Fibroblast of the aortic adventitia (primary cell): ENCODE measurements around the gene HSF2BP. TPM values are rescaled to one million over a fixed set of nuclear protein-coding genes. Genes with fewer than 3 reads are reported as not detected.
A peak's percentile ranks its signal among the peaks of the same experiment; 100 is the strongest.

Experiments
- DNase-seq: peaks from one replicate; pipeline ENCODE4 v3.0.0-alpha.2; 2010; ENCODE audit warnings: low read depth
- H3K4me3 ChIP-seq: 2 replicates; pipeline ENCODE4 v1.5.1; 2011; ENCODE audit warnings: low read depth, mild to moderate bottlenecking, control low read depth, low read length, moderate library complexity
- total RNA-seq: library from RNA; depleted of rRNA; stranded (reverse); fragments of >200 nt; gene quantifications from 2 replicates; pipeline ENCODE4 v1.2.3, GENCODE V29; 2012; ENCODE audit warnings: low replicate concordance
- TF ChIP-seq, protein P1 (sequence below): IDR thresholded peaks from 2 replicates; pipeline ENCODE4 v1.5.1; 2011; ENCODE audit warnings: mild to moderate bottlenecking, low read length, control low read depth, inconsistent platforms; ENCODE audit not compliant: insufficient read depth

HSF2BP gene
- total RNA-seq, 1 donor: 2.3 TPM

DNA sequence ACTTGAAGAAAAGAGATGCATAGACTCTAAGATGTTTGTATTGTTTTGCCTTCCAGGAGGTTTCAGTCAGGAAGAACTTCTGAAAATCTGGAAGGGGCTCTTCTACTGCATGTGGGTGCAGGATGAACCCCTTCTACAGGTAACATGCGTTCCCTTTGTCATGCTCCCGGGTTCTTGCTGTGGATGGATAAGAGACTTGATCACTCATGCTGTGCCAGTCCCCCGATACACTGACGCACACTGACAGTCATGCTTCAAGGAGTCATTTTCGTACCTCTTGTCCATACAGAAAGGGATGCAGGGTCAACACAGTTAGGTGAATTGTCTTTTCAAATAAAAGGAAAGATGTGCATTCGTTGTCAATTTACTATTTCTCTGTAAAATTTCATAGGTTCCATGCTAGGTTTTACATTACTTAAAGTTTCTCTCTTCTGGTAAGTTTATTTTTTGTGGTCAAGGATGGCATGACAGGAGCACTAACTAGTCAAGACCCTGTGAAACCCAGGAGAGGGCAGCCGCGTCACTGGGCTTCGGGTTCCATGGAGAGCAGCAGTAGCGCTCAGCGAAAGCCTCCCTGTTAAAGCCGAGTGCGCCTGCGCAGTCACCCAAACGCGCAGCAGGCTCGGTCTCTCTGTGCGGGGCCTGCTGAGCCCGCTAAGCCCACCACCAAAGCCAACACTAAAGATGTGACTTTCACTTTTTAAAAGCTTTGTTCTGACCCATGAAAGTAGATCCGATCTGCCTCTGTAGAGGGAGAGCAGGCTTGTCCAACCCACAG, 10.7 kb upstream of the HSF2BP start:
- DNase-seq: no peak
- H3K4me3 ChIP-seq: no peak overlapping the region
- TF ChIP-seq, protein P1, sequence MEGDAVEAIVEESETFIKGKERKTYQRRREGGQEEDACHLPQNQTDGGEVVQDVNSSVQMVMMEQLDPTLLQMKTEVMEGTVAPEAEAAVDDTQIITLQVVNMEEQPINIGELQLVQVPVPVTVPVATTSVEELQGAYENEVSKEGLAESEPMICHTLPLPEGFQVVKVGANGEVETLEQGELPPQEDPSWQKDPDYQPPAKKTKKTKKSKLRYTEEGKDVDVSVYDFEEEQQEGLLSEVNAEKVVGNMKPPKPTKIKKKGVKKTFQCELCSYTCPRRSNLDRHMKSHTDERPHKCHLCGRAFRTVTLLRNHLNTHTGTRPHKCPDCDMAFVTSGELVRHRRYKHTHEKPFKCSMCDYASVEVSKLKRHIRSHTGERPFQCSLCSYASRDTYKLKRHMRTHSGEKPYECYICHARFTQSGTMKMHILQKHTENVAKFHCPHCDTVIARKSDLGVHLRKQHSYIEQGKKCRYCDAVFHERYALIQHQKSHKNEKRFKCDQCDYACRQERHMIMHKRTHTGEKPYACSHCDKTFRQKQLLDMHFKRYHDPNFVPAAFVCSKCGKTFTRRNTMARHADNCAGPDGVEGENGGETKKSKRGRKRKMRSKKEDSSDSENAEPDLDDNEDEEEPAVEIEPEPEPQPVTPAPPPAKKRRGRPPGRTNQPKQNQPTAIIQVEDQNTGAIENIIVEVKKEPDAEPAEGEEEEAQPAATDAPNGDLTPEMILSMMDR: no peak

DNA sequence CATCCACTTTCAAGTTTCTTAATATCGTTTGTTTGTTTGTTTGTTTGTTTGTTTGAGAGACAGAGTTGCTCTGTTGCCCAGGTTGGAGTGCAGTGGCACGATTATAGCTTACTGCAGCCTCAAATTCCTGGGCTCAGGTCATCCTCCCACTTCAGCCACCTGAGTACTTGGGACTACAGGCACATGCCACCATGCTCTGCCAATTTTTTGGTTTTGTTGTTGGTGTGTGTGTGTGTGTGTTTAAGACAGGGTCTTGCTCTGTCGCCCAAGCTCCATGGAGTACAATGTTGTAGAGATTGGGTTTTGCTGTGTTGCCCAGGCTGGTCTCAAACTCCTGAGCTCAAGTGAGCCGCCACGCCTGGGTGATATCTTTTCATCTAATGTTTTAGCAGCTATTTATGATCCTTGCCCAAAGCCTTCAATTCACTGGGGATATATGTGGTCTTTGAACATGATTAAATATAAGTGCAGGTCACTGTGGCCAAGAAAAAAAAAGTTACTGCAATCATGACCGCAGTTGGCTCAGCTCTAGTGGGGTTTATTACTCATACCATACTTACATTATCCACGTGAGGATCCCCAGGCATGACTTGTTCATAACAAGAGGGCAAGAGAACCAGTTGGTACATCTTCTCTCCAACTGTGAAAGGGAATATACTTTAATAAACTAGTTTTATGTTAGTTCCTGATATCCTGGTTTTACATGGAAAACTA, 8.1 kb upstream of the HSF2BP start:
- TF ChIP-seq, protein P1: no peak
- H3K4me3 ChIP-seq: no peak overlapping the region
- peak; percentile 78 for DNase-seq

DNA sequence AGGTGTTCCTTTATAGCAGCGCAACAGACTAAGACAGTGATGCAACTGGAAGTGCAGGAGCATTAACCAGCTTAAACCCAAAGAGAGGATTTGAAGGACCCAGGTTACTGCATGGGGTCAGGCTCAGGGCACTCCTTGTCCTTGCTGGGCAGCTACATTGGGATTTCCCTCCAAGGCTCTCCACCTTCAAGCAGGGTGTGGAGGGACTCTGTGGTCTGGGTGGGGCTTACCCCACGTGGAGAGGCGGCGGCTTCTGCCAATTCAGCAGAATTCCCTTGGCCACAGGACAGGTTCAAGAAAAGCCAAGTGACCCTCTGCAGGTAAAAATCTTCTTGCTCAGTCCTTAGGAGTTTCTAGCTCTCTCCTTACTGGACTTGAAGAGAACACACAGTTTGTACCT, 6.6 kb upstream of the HSF2BP start:
- no peak for DNase-seq
- TF ChIP-seq, protein P1: no peak
- H3K4me3 ChIP-seq: no peak overlapping the region

DNA sequence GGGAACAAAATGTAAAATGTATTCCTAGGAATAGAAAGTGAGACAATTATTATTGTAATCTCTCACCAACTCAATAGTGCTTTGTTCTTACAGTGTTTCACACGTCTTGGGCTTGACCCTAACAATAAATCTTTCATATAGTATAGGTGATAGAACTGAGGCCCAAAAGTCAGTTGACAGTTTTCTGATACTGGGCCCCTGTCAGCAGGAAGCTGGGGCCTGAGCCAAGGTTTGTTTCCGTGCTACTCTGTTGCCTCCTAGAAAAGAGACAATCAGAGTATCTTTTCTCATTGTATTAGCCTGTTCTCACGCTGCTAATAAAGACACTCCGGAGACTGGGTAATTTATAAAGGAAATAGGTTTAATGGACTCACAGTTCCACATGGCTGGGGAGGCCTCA, 5.1 kb upstream of the HSF2BP start:
- H3K4me3 ChIP-seq: no peak overlapping the region
- TF ChIP-seq, protein P1: no peak
- DNase-seq: no peak

DNA sequence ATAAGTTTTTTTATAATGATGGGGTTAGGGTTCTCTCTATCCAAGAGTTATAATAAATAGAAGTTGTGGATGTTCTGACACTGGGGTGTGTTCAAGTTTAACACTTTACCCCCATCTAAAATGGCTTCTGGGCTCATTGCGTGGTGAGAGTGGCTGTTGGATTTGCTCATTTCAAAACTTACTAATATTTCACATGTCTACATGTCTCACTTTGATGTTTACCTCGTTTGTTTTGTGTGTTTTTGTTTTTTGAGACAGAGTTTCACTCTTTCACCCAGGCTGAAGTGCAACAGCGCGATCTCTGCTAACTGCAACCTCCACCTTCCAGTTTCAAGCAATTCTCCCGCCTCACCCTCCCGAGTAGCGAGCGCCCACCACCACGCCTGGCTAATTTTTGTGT, 3.7 kb upstream of the HSF2BP start:
- TF ChIP-seq, protein P1: no peak
- no peak overlapping the region for H3K4me3 ChIP-seq
- DNase-seq: no peak

DNA sequence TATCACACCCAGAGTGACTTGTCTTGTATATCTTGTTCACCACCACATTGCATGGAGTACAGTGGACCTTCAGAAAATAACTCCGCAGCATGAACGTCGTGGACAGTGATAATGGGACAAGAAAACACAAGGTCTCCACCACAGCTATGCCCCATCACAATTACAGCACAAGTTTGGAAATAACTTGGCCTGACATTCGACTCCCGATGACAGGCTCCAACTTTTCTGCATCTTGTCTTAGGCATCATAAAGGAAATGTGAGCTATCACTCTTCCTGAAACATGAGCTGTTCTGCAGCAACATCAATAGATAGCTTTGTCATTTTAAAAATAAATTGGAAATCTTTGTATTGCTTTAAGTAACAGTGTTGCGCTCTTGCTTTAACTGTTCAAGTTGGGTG, 3.0 kb upstream of the HSF2BP start:
- TF ChIP-seq, protein P1: no peak
- no peak for DNase-seq
- H3K4me3 ChIP-seq: no peak overlapping the region
